Measurements from ENCODE around the gene IFT122.

The IFT122 gene

GRCh38 chr3:129529436-129530210 lies 89.6 kb downstream of the IFT122 start:
- H3K4me3 ChIP-seq (ENCODE audit: low read length), result no peak overlapping the region
- no peak for DNase-seq (ENCODE audit: low read depth)
- TF ChIP-seq, protein P1, sequence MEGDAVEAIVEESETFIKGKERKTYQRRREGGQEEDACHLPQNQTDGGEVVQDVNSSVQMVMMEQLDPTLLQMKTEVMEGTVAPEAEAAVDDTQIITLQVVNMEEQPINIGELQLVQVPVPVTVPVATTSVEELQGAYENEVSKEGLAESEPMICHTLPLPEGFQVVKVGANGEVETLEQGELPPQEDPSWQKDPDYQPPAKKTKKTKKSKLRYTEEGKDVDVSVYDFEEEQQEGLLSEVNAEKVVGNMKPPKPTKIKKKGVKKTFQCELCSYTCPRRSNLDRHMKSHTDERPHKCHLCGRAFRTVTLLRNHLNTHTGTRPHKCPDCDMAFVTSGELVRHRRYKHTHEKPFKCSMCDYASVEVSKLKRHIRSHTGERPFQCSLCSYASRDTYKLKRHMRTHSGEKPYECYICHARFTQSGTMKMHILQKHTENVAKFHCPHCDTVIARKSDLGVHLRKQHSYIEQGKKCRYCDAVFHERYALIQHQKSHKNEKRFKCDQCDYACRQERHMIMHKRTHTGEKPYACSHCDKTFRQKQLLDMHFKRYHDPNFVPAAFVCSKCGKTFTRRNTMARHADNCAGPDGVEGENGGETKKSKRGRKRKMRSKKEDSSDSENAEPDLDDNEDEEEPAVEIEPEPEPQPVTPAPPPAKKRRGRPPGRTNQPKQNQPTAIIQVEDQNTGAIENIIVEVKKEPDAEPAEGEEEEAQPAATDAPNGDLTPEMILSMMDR (conservative IDR thresholded peaks at IDR 0.05; ENCODE audit: low read depth, low read length), result no peak

- DNase-seq (ENCODE audit: low read depth), result no peak
- H3K4me3 ChIP-seq (ENCODE audit: low read length), result no peak overlapping the region
Observed at GRCh38 chr3:129530251-129530791, 90.3 kb downstream of the IFT122 start.

GRCh38 chr3:129530821-129531220 lies 90.8 kb downstream of the IFT122 start:
- DNase-seq (ENCODE audit: low read depth), result no peak
- TF ChIP-seq, protein P1 (conservative IDR thresholded peaks at IDR 0.05; ENCODE audit: low read depth, low read length), result no peak
- no peak overlapping the region for H3K4me3 ChIP-seq (ENCODE audit: low read length)

More at GRCh38 chr3:129530251-129530791, 90.3 kb downstream of the IFT122 start:
- TF ChIP-seq, protein P1 (conservative IDR thresholded peaks at IDR 0.05; ENCODE audit: low read depth, low read length), result no peak

DNA sequence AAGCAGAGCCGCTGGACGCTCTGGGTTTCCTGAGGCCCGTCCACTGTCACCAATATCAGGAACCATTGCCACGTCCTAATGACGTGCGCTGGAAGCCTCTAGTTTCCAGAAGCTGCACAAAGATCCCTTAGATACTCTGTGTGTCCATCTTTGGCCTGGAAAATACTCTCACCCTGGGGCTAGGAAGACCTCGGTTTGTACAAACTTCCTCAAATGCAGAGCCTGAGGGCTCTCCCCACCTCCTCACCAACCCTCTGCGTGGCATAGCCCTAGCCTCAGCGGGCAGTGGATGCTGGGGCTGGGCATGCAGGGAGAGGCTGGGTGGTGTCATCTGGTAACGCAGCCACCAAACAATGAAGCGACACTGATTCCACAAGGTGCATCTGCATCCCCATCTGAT lies 91.7 kb downstream of the IFT122 start:
- no peak for DNase-seq (ENCODE audit: low read depth)
- no peak overlapping the region for H3K4me3 ChIP-seq (ENCODE audit: low read length)
- TF ChIP-seq, protein P1 (conservative IDR thresholded peaks at IDR 0.05; ENCODE audit: low read depth, low read length), result no peak

GRCh38 chr3:129532261-129532660 lies 92.2 kb downstream of the IFT122 start:
- TF ChIP-seq, protein P1 (conservative IDR thresholded peaks at IDR 0.05; ENCODE audit: low read depth, low read length), result no peak
- H3K4me3 ChIP-seq (ENCODE audit: low read length), result no peak overlapping the region
- DNase-seq (ENCODE audit: low read depth), result no peak

DNA sequence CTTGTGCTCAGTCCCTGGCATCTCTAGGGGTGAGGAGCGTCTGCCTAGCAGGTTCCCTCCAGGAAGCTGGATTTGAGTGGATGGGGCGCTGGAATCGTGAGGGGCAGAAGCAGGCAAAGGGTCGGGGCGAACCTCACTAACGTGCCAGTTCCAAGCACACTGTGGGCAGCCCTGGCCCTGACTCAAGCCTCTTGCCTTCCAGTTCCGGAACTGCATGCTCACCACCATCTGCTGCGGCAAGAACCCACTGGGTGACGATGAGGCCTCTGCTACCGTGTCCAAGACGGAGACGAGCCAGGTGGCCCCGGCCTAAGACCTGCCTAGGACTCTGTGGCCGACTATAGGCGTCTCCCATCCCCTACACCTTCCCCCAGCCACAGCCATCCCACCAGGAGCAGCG lies 93.4 kb downstream of the IFT122 start:
- H3K4me3 ChIP-seq (ENCODE audit: low read length), result no peak overlapping the region
- TF ChIP-seq, protein P1 (conservative IDR thresholded peaks at IDR 0.05; ENCODE audit: low read depth, low read length), result no peak
- no peak for DNase-seq (ENCODE audit: low read depth)

Data from retinal pigment epithelial cell (primary cell).